Activated CD8-positive, alpha-beta memory T cell treated with anti-CD3 and anti-CD28 coated beads for 48 hours (primary cell): ENCODE measurements around the gene GARIN5B.
"Not testable (repeated sequence)": the region's sequence is repeated elsewhere in the genome, so short reads cannot be mapped to it uniquely, and the experiment has no call there.

Experiments
- DNase-seq, 3 experiments: peaks; one replicate each; pipeline ENCODE4 v3.0.0-alpha.2; 2020; ENCODE audit warnings: low read depth in 2 of 3, low spot score in 2 of 3

The GARIN5B gene

DNA sequence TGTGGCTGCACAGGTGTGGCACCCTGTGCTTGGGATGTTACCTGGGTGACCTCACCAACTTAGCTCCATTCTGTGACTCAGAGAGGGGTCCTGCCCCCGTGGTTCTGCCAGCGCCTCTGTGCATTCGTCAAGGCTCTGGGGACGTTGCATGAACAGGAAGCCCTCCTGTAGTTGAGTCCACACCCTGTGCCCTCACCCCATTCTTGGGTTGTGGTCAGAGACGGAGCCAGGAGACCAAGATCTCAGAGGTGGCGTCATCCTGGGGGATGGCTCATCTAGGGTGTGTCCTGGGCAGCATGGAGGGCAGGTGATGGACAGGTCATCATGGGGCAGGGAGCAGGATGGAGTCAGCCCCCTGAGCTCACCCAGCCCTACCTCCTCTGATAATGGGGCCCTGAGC is 11.0 kb downstream of the GARIN5B start:
- DNase-seq, result no peak

DNA sequence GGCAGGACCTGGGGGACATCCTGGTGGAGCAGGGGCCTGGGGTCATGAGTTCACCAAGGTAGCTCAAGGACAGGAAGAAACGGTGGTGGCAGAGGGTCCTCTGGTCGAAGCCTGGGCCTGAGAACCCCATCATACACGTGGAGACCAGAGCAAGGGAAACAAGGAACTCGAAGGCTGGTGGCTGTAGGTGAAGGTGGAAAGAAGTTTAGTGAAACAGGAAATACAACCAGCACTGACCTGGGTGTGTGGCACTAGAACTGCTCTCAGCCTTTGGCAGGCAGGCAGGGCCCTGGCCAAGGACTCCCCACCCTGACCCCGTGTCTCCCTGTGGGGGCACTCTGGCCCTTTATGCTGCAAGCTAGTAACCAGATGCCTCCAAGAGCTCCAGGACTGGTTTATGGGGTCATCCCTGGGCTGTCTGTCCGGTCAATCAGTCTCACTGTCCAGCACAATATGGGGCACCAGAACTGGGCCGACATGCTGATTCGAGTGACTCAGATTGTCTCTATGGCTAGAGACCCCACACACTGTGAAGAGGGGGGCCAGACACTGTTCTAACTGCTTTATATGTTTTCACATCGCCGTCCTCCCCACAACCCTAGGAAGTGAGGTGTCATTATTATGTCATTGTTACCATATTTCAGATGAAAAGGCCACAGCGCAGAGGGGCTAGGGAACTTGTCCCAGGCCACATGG is 12.3 kb downstream of the GARIN5B start:
- no peak for DNase-seq

DNA sequence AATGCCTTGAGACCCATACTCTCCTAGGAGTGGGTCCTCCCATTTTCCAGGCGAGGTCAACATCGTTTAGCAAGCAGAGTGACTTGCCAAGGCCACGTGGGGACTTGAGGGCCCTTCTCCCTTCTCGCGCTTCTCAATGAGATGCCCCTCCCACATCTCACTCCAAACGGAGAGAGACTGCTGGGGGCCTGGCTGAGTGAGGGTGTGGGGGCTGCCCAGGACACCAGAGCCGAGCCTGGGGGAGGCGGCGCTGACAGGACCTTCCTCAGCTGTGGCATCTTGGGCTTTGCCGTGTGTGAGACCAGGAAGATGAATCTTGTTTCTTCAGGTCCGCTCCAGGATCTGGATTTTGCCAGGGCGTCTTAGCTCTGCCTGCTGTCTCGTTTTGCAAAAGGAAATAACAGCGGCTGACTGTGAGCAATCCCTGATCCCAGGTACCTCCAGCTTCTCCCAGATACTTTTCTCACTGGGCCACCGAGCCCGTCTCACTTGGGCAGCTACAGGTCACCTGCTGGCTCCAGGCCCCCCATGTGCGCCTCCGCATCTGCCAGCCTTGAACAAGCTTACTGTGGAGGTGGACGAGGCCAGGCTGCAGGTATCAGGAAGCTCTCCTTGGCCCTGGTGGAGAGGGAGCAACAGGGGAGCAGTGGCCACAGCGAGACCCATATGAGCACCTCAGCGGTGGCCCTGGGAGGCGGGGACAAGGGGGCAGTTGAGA is 14.6 kb downstream of the GARIN5B start:
- no peak for DNase-seq

DNA sequence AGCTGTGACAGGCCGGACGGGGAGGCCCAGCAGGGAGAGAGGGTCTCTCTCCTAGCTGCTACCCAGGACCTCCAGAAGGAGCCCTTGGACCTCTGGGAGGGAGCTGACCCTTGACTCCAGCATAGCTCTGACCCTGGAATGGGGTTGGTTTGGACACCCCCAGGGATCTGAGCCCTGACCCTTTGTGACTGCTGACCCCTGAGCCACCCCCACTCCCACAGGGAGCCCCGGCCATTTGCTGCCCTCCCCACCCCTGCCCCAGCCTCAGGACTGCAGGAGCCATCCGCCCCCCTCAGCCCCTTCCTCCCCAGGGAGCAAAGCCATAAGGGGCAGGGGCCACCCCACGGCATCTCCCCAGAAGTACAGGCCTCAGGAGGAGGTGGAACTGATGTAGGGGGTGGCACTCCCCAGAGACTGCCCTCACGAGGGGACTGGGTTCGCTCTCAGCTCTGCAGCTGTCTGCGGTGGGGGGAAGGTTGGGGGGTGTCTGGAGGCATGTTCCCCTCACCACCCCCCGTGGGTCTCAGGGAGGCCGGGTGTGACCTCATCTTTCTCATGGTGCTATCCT is 15.5 kb downstream of the GARIN5B start:
- no peak for DNase-seq

DNA sequence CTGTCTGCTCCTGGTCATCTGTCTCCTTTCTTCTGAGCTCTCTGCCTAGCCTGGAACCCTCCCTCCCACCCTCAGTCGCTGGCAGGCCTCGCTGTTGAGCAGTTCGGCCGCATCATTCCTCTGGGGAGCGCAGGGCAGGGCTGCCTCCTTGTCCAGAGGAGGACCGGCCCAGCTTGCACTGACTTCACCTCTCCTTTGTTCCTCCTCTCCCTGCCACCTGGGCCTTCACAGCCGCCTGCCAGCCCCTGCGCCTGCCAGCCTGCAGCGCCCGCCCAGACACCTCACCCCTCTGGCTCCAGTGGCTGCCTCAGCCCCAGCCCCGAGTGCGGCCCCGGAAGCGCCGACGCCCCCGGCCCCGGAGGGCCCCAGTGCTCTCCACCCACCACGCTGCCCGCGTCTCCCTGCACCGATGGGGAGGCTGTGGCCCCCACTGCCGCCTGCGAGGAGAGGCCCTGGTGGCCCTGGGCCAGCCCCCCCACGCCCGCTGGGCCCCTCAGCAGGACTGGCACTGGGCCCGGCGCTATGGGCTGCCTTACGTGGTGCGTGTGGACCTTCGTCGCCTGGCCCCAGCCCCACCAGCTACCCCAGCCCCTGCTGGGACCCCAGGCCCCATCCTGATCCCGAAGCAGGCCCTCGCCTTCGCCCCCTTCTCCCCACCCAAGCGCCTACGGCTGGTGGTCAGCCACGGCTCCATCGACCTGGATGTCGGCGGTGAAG is 16.2 kb downstream of the GARIN5B start:
- DNase-seq, result no peak

DNA sequence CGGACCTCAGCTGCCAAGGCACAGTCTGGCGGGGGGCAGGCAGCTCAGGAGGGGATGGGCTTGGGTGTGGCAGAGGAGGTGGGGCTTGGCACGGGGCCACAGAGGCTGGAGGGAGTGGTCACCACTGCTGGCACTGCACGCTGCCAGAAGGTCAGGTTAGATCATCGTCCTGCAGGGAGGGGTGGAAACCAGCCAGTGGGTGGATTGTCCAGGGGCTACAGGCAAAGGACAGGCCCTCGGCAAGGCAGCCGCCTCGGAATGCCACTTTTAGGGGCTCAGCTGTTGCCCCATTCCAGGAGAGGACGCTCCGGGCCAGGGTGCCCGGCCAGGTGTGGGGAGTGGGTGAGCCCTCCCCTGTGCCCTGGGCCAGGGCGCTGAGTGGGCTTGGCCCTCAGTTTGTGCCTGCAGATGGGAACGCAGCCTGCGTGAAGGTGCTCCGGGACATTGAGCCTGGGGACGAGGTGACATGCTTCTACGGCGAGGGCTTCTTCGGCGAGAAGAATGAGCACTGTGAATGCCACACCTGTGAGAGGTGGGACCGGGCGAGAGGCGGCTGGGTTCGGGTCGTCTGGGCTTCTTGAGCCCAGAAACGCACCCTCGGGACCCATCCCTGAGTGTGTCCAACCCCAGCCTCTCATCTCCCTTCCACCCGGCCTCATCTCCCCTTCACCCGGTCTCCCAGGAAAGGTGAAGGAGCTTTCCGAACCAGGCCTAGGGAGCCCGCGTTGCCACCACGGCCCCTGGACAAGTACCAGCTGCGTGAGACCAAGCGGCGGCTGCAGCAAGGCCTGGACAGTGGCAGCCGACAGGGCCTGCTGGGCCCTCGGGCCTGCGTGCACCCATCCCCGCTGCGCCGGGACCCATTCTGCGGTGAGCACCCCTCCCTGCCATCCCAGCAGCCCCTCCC is 17.0 kb downstream of the GARIN5B start:
- DNase-seq, result no peak

DNA sequence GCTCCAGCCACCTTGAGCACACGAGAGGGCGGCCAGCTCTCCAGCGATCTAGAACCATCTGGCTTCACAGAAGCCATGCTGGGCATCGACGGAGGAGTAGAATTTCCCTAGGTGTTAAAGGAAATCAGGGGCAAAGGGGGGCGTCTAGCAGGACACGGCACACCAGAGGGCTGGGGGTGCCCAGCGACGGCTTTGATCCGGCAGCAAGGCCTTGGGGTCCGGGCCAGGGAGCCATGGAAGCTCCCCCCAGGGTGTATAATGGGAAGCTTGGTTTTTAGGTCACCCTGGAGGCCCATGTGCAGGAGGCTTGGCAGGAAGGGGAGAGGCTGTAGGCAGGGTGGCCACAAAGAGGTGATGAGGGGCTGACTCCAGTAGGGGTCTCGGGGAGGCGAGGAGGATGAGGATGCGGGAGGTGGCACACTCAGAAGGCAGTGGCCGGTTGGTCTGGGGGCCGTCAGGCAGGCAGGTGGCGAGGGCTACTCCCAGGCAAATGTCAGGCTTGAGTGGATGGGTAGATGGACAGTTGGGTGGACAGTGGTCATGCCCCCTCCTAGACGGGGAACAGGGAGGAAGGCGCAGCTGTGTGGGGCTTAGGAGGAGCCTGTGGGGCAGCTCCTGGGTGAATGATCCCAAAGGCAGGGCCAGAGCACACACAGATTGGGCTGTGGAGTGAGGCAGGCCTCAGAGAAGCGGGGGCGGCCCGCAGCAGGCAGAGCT is 17.8 kb downstream of the GARIN5B start:
- no peak for DNase-seq

DNA sequence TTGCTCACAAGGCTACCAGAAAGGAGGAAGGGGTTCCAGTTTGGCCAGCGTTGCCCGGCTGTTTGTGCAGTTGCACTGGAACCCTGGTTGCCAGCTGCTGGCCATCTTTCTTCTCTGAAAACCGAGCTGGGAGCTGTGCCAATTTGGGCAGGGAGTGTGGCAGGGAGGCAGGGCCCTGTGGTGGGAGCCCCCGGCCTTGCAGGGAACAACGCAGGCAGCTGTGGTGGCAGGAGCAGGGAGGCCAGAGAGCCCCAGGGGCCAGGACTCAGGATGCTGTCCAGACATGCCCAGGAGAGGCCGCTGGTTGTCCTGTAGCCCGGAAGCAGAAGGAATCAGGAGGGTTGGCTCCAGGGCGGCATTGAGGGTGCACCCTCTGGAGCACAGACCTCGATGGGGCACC is 18.6 kb downstream of the GARIN5B start:
- no peak for DNase-seq

DNA sequence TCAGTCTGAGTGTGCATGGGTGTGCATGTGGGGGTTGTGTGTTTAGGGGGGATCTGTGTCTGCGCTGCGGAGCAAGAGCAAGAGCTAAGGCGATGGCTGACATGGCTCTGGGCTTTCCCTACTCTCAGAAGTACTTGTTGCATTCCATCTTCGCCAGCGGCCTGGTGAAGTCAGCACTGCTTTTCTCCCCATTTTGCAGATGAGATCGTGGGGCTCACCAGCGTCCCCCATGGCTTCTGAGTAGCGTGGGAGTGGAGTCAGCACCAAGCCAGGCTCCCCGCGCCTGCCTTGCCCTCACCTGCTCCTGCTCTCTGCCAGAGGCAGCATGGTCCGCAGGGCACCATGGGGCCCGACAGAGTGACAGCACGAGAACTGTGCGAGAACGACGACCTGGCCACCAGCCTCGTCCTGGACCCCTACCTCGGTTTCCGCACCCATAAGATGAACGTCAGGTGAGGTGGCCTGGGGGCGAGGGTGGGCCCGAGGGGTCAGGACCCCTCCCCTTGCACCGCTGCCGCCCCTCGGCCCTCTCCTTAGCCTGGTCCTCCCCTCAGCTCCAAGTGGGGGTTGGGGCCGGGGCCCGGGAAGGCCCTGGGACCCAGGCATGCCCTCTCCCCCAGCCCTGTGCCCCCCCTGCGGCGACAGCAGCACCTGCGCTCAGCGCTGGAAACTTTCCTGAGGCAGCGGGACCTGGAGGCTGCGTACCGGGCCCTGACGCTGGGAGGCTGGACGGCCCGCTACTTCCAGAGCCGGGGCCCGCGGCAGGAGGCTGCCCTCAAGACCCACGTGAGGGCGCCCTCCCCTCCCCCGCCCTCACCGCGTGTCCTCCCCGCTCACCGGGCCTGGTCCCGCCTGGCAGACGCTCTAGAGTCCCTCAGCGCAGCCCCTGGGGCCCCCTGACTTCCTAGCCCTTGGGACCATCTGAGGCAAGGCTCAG is 21.2 kb downstream of the GARIN5B start:
- no peak for DNase-seq

DNA sequence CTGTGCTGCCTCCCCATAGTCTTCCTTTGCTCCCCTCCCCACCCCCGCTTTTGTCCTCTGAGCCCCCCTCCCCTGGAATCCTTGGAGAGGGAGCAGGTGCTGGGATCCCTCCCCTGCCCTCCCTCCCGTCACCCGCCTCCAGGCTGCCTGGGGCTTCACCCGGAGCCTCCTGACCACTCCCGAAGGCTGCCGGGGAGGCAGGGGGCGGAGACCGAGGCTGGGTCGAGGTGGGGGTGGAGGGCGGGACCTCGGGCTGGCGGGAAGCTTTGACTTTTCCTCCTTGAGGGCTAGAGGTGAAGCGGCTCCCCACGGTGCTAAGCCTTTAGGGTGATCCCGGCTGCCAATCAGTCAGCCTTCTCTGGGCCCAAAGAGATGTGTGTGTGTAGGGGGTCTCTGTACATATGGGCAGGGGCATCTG is 21.9 kb downstream of the GARIN5B start:
- peak; percentile 32 to 48 (median 38) for DNase-seq

DNA sequence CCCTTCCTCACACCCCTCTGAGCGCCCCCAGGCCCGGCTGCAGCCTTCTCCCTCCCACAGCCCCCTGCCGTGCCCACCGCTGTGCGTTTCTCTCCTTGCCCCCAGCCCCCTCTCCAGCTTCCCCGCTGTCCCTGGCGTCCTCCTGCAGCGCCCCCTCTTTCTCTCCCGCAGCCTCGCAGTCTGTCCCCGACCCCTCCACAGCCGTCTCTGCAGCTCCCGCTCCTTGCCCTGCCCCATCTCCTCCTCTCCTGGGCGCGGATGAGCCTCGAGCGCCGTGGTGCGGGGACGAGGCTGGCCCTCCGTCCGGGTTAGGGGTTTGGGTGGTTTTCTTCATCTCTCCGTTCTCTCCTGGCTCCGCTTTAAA is 22.3 kb downstream of the GARIN5B start:
- DNase-seq, result peak in 1 of 3 experiments; percentile 17

DNA sequence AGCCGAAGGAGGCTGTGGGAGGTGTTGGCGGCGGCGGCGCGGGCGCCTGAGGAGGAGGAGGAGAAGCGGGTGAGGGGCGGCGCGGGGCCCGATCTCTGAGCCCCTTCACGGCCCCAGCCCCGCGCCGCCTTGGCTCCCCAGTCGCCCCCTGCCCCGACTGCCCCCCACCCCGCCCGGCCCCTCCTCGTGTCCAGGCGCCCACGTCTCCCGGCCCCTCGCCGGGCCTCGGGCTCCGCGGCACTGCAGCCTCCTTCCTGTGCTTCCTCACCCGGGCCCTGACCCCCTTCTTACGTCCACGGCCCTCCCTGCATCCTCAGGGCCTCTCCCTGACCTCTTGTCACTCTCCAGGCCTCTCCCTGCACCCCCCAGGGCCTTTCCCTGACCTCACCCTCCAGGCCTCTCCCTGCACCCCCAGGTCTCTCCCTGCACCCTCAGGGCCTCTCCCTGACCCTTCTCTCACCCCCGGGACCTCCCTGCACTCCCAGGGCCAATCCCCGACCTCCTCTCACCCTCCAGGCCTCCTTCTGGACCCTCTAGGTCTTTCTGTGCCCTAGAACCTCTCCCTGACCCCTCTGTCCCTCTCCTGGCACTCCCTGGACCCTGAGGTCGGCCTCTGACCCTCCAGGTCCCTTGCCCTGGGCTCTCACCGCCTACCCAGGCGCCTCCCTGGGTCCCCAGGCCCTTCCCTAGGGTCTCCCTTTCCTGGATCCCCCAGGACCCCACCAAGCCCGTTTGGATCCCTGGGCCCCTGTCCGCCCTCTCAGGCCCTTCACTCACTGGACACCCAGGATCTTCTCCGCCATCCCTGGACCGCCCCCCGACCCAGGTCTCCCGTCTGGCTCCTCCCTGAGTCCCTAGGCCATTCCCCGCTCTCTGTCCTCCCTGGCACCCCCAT is 22.9 kb downstream of the GARIN5B start:
- peak in 1 of 3 experiments; percentile 30 for DNase-seq

DNA sequence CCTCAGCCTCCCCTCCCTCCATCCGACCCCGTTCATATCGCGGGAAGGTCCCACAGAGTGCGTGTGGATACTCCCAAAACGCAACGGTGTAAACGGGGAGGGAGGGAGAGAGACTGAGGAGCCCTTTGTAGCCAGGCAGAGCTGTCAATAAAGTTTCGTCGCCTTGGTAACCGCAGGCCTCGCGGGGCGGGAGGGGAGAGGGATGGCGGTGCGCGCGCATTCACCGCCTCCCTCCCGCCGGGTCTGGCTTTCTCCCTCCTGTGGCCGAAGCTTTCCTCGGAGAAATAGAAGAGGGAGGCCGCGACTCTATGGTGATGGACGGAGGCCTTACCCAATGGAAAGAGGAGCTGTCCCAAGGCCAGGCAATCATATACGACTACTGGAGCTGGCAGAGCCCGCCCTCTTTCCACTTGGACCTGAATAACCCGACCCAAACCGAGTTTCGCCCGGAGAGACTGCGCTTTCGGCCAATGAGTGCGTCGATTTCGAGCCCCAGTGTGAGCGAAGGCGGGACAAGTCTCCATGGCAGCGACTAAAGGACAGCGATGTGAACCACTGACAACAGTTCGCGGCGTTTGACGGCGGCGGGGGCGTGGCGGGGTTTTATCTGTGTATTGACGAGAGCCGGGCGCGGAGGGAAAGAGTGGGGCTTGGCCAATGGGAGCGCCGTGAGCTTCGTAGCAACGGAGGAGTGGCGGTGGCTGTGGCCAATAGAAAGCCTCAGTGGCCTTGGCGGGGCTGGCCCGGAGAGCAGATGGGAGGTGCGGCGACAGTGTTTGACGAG is 23.8 kb downstream of the GARIN5B start, which contains the start of gene KMT5C:
TSS of gene KMT5C (plus strand) at position 772 of the 784 bp plus-strand sequence. CDS start 2,061 bp downstream, outside the sequence.
- DNase-seq, result peak; percentile 99 to 100 (median 100)

DNA sequence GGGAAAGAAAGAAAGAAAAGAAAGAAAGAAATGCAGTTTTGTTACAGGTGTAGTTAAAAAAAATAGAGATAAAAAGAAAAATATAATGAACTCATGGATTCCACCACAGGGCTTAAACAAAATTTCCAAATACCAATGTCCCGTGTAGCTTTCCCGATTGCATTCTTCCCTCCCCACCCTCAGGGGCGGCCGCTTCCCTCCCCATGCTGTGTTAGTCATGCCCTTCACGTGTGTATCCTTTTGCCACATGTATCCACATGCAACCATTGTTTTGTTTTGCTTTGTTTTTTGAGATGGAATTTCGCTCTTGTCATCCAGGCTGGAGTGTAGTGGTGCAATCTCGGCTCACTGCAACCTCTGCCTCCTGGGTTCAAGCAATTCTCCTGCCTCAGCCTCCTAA is 27.0 kb downstream of the GARIN5B start:
- DNase-seq, result no peak

DNA sequence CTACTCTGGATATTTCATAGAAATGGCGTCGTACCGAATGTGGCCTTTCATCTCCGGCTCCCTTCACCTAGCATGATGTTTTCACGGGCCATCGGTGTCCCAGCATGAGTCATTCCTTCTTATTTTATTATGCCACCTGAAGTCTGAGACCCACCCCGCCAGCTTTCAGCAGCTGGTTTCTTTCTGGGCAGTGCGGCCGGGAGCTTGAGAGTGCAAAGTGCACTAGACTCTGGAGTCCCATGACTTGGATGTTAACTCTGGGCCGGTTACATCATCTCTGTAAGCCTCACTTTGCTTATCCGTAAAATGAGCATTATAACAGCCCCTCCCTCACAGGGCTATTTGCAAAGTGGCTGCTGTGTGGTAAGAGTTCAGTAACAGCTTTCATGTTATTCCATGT is 29.2 kb downstream of the GARIN5B start:
- DNase-seq, result no peak

DNA sequence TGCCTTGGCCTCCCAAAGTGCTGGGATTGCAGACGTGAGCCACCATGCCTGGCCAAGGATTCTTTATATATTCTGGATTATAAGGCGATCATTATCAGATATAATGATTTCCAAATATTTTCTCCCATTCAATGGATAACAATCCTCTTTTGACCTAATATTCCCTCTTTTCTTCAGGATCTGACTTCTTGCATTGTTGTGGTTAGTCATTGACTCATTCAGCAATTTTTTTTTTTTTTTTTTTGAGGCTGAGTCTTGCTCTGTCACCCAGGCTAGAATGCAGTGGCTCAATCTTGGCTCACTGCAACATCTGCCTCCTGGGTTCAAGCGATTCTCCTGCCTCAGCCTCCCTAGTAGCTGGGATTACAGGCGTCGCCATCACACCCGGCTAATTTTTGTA is 33.3 kb downstream of the GARIN5B start:
- not testable (repeated sequence) for DNase-seq

DNA sequence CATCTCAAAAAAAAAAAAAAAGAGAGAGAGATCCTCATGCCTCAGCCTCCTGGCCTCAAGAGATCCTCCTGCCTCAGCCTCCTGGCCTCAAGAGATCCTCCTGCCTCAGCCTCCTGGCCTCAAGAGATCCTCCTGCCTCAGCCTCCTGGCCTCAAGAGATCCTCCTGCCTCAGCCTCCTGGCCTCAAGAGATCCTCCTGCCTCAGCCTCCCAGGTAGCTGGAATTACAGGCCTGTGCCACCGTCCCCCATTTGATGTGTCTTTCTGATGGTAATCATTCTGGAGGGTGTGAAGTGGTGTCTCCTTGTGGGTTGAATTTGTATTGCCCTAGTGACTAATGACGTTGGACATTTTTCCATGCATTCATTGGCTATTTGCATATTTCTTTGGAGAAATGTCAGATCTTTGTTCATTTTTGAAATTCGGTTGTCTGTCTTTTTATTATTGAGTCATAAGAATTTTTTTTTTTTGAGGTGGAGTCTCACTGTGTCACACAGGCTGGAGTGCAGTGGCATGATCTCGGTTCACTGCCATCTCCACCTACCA is 34.2 kb downstream of the GARIN5B start:
- not testable (repeated sequence) for DNase-seq
